ENCODE results near the gene ABHD1.

- TF ChIP-seq EZH2phosphoT487 (IDR thresholded peaks at IDR 0.05; ENCODE audit: unreplicated experiment) = no peak
- no peak for TF ChIP-seq CTCF (conservative IDR thresholded peaks at IDR 0.05; ENCODE audit: low read depth in 2 of 2)
- TF ChIP-seq REST (IDR thresholded peaks at IDR 0.05; ENCODE audit: unreplicated experiment) = no peak
- TF ChIP-seq EZH2 (IDR thresholded peaks at IDR 0.05; ENCODE audit: low read depth, unreplicated experiment) = no peak
- no peak for TF ChIP-seq ZNF462 (CRISPR knock-in tag; IDR thresholded peaks at IDR 0.05)
- TF ChIP-seq POLR2AphosphoS5 (IDR thresholded peaks at IDR 0.05; ENCODE audit: low read depth) = no peak
- TF ChIP-seq ETS1 (IDR thresholded peaks at IDR 0.05) = no peak
- no peak for TF ChIP-seq NANOG (IDR thresholded peaks at IDR 0.05; ENCODE audit: borderline replicate concordance)
- TF ChIP-seq STAT1 (IDR thresholded peaks at IDR 0.05; ENCODE audit: unreplicated experiment) = no peak
- no peak for TF ChIP-seq JUNB (IDR thresholded peaks at IDR 0.05; ENCODE audit: unreplicated experiment)
Measured at GRCh38 chr2:27148801-27149439, 25.3 kb downstream of the ABHD1 start, which contains the start of gene TCF23.

Measured in GM23338 (cell line).